HG02885 (cell line): ENCODE results near the gene MYH10.

Experiments used
- ATAC-seq: cut with Tn5 transposase; IDR thresholded peaks from one replicate; pipeline ENCODE4 v1.9.1; 2021; ENCODE audit warnings: mild to moderate bottlenecking; ENCODE audit not compliant: unreplicated experiment, poor library complexity

Gene MYH10

GRCh38 chr17:8459831-8460230 is 170.7 kb downstream of the MYH10 start:
- no peak for ATAC-seq

- ATAC-seq = no peak
Measured at GRCh38 chr17:8459107-8459506, 171.4 kb downstream of the MYH10 start.

- no peak for ATAC-seq
Measured at GRCh38 chr17:8458128-8458527, 172.4 kb downstream of the MYH10 start.

GRCh38 chr17:8455665-8456209 is 174.8 kb downstream of the MYH10 start:
- ATAC-seq = no peak

- no peak for ATAC-seq
Measured at GRCh38 chr17:8453326-8453725, 177.2 kb downstream of the MYH10 start.

- ATAC-seq = no peak
Measured at GRCh38 chr17:8451933-8452614, 178.5 kb downstream of the MYH10 start.

GRCh38 chr17:8448310-8448709 is 182.2 kb downstream of the MYH10 start:
- ATAC-seq = no peak

GRCh38 chr17:8447799-8448198 is 182.7 kb downstream of the MYH10 start:
- ATAC-seq = no peak

GRCh38 chr17:8445536-8445935 is 185.0 kb downstream of the MYH10 start:
- no peak for ATAC-seq

- no peak for ATAC-seq
Measured at GRCh38 chr17:8444494-8444893, 186.0 kb downstream of the MYH10 start.

- no peak for ATAC-seq
Measured at GRCh38 chr17:8443756-8444155, 186.8 kb downstream of the MYH10 start.

- ATAC-seq = no peak
Measured at GRCh38 chr17:8442310-8442709, 188.2 kb downstream of the MYH10 start.

- no peak for ATAC-seq
Measured at GRCh38 chr17:8441690-8442089, 188.8 kb downstream of the MYH10 start.

- no peak for ATAC-seq
Measured at GRCh38 chr17:8439681-8440080, 190.8 kb downstream of the MYH10 start.

- ATAC-seq = no peak
Measured at GRCh38 chr17:8438441-8438840, 192.1 kb downstream of the MYH10 start.

GRCh38 chr17:8436844-8437171 is 193.7 kb downstream of the MYH10 start:
- no peak for ATAC-seq

- ATAC-seq = peak; percentile 47
Measured at GRCh38 chr17:8436169-8436843, 194.2 kb downstream of the MYH10 start.

GRCh38 chr17:8435245-8436168 is 195.0 kb downstream of the MYH10 start, which contains the start of gene NDEL1:
NDEL1 (plus strand) TSS chr17:8435884; CDS start chr17:8444272, 8,388 bp downstream.
- peak; percentile 96 for ATAC-seq

GRCh38 chr17:8430966-8431365 is 199.6 kb downstream of the MYH10 start:
- ATAC-seq = no peak

- no peak for ATAC-seq
Measured at GRCh38 chr17:8426802-8427201, 203.7 kb downstream of the MYH10 start.
